ENCODE measurements around the gene ERAL1. TPM values are rescaled to one million over a fixed set of nuclear protein-coding genes. Genes with fewer than 3 reads are reported as not detected.
A peak's percentile ranks its signal among the peaks of the same experiment; 100 is the strongest.

ERAL1 gene
- total RNA-seq, 2 experiments from 2014 or later: 30.8 to 58.0 TPM

DNA sequence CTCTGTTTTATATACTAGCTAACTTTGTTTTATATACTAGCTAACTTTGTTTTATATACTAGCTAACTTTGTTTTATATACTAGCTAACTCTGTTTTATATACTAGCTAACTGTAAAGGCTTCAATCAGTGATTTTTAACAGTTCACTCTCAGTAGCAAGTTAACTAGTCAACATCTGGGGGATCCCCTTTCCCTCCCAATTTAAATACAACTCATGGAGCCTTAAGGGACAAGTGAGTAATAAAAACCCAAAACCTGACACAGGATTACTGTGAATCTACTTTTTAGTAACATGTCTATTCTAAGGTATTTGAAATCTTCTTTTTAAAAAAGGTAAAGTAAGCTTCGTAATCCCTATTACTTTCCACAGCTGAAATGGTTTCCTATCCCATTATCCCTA is 44.4 kb upstream of the ERAL1 start:
- intact Hi-C loops (cut with micrococcal nuclease; ENCODE audit: unreplicated experiment): loop anchor here (5.0 kb wide), 1 partner anchor 48 kb away; no protein-coding TSS in a partner anchor
- Histone ChIP-seq H3K9me3 (ENCODE audit: low read length) (no peaks in the 10 kb centered on the region), H3K4me2 (ENCODE audit: low read length) (no peak overlapping the region), H3K9me2 (ENCODE audit: insufficient read depth, low read length) (no peaks in the 10 kb centered on the region), H3K79me2 (ENCODE audit: insufficient read depth, low read depth, low read length) (peaks cover 30% of the 10 kb centered on the region; the same call in 1 of the 2 replicates), H2AFZ (ENCODE audit: low read length) (no peak overlapping the region), H3K4me1 (ENCODE audit: insufficient read depth, low read length, poor library complexity, severe bottlenecking) (peaks cover 33% of the 10 kb centered on the region), H3K4me3 (ENCODE audit: low read depth, low read length, poor library complexity, severe bottlenecking) (no peak overlapping the region), H3K36me3 (ENCODE audit: insufficient read depth, low read length) (peaks cover 9% of the 10 kb centered on the region; the same call in 1 of the 2 replicates), H3K27ac (ENCODE audit: low read depth, low read length, poor library complexity, severe bottlenecking) (no peak overlapping the region), H4K20me1 (ENCODE audit: insufficient read depth, low read length) (peaks cover 3% of the 10 kb centered on the region; the same call in 1 of the 2 replicates)
- BruUV-seq (replicated peaks): TSS peak; percentile 38
- DNase-seq (ENCODE audit: low spot score): no peak
- ChIA-PET POLR2A (interaction anchor here (0.6 to 2.6 kb wide), 8 partner anchors 9 to 845 kb away, joined by 3 to 14 read pairs (median 3); partner anchors contain the start of genes ERAL1 and FAM222B), CTCF (ENCODE audit: unreplicated experiment) (no interaction called here)
- TF ChIP-seq CTCF (conservative IDR thresholded peaks at IDR 0.05; ENCODE audit: low read length) (no peak), EZH2phosphoT487 (IDR thresholded peaks at IDR 0.05; ENCODE audit: borderline replicate concordance, low read depth, low read length) (no peak)

DNA sequence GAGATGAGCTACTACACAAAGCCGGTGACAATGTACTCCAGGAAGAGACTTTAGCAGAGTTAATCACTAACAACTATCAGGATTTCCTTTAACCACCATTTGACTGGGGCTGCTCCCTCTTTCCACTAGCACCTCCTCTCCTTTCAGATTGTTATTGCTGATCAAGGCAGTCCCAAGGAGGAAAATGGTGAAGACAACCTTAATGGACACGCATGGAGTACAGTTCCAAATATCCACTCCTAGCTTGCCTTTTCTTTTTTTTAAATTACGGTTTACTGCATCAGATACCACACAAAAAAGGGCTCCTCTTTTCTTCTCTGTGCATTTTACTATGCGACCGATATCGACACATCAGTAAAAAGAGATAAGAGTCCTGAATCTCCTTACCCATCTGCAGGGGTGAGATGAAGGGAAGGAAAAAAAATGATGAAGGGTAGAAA is 43.1 kb upstream of the ERAL1 start:
- Histone ChIP-seq H4K20me1 (ENCODE audit: insufficient read depth, low read length) (peaks cover 3% of the 10 kb centered on the region; the same call in 1 of the 2 replicates), H2AFZ (ENCODE audit: low read length) (peak overlapping the region; percentile 45), H3K36me3 (ENCODE audit: insufficient read depth, low read length) (no peaks in the 10 kb centered on the region), H3K4me1 (ENCODE audit: insufficient read depth, low read length, poor library complexity, severe bottlenecking) (peaks cover 33% of the 10 kb centered on the region), H3K9me2 (ENCODE audit: insufficient read depth, low read length) (no peaks in the 10 kb centered on the region), H3K27ac (ENCODE audit: low read depth, low read length, poor library complexity, severe bottlenecking) (peak overlapping the region; percentile 13), H3K4me3 (ENCODE audit: low read depth, low read length, poor library complexity, severe bottlenecking) (peak overlapping the region; percentile 75), H3K79me2 (ENCODE audit: insufficient read depth, low read depth, low read length) (peaks cover 32% of the 10 kb centered on the region; the same call in 1 of the 2 replicates), H3K4me2 (ENCODE audit: low read length) (peak overlapping the region; percentile 91), H3K9me3 (ENCODE audit: low read length) (no peaks in the 10 kb centered on the region)
- ChIA-PET CTCF (ENCODE audit: unreplicated experiment) (no interaction called here), POLR2A (interaction anchor here (0.7 to 2.6 kb wide), 5 partner anchors 11 to 78 kb away, joined by 3 to 14 read pairs (median 5); partner anchors contain the start of genes ERAL1 and FAM222B)
- TF ChIP-seq CTCF (conservative IDR thresholded peaks at IDR 0.05; ENCODE audit: low read length): no peak
- no TSS peak for BruUV-seq (replicated peaks)
- intact Hi-C loops (cut with micrococcal nuclease; ENCODE audit: unreplicated experiment): loop anchor here (5.0 kb wide), 1 partner anchor 49 kb away; no protein-coding TSS in a partner anchor
- DNase-seq (ENCODE audit: low spot score): peak; percentile 19

- Histone ChIP-seq H3K9me3 (ENCODE audit: low read length) (no peaks in the 10 kb centered on the region), H3K27ac (ENCODE audit: low read depth, low read length, poor library complexity, severe bottlenecking) (peak overlapping the region; percentile 70), H4K20me1 (ENCODE audit: insufficient read depth, low read length) (peaks cover 3% of the 10 kb centered on the region; the same call in 1 of the 2 replicates), H2AFZ (ENCODE audit: low read length) (peak overlapping the region; percentile 45), H3K4me3 (ENCODE audit: low read depth, low read length, poor library complexity, severe bottlenecking) (peak overlapping the region; percentile 75), H3K9me2 (ENCODE audit: insufficient read depth, low read length) (no peaks in the 10 kb centered on the region), H3K4me2 (ENCODE audit: low read length) (peak overlapping the region; percentile 96), H3K36me3 (ENCODE audit: insufficient read depth, low read length) (no peaks in the 10 kb centered on the region), H3K79me2 (ENCODE audit: insufficient read depth, low read depth, low read length) (peaks cover 36% of the 10 kb centered on the region; the same call in 1 of the 2 replicates), H3K4me1 (ENCODE audit: insufficient read depth, low read length, poor library complexity, severe bottlenecking) (peaks cover 33% of the 10 kb centered on the region)
- BruUV-seq (replicated peaks): no TSS peak
- CTCF ChIA-PET (ENCODE audit: unreplicated experiment): no interaction called here
- intact Hi-C loops (cut with micrococcal nuclease; ENCODE audit: unreplicated experiment): loop anchor here (5.0 kb wide), 1 partner anchor 50 kb away; no protein-coding TSS in a partner anchor
- DNase-seq (ENCODE audit: low spot score): peak; percentile 97
- TF ChIP-seq EZH2phosphoT487 (IDR thresholded peaks at IDR 0.05; ENCODE audit: borderline replicate concordance, low read depth, low read length): no peak
- no peak for TF ChIP-seq CTCF (conservative IDR thresholded peaks at IDR 0.05; ENCODE audit: low read length)
- POLR2A ChIA-PET: interaction anchor here (0.6 to 2.6 kb wide), 7 partner anchors 11 to 80 kb away, joined by 3 to 14 read pairs (median 4); partner anchors contain the start of genes ERAL1 and FAM222B
These were observed 42.6 kb upstream of the ERAL1 start for GRCh38 chr17:28812091-28812747.

All from OCI-LY7 (cell line).